ENCODE data around the gene SMAD3.

SMAD3 gene

GRCh38 chr15:67210555-67211168 lies 145.3 kb downstream of the SMAD3 start:
- Mint-ChIP-seq H3K36me3 (ENCODE audit: low read depth) (peaks cover 67% of the 10 kb centered on the region), H3K27me3 (no peaks in the 10 kb centered on the region), H3K27ac (no peak overlapping the region), H3K4me3 (no peak overlapping the region), H3K9me3 (no peaks in the 10 kb centered on the region), H3K4me1 (ENCODE audit: low read depth) (no peaks in the 10 kb centered on the region)
- DNase-seq: no peak

DNA sequence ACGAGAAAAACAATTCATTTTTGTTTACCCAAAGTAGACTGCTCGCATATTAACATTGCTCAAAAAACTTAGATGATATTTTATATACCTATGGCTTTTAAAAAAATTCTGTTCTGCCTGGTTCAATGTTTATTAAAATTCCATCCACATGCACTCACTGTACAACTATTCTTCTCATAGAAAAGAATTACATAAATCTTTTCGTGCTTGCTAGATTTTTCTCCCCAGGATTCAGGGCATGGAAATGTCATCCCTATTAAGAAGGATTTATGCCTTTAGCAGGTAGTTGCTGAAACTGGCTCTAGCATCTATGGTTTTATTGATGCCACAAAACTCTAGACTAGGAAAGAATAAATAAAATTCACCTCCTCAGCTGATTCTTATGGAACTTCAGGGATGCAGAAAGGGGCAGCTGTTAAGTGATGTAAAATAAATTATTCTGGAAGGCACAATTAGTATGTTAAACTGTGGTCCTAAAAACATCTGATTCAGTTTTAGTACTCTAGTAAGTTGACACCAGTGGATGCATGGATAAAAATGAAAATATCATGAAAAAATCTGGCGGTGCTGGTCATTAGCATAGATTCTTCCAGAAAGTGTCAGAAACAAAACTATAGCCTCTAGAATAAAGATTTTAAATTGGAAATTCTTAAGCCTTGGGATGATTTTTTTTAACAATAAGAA lies 147.4 kb downstream of the SMAD3 start:
- Mint-ChIP-seq H3K4me1 (ENCODE audit: low read depth) (no peaks in the 10 kb centered on the region), H3K27ac (no peak overlapping the region), H3K4me3 (no peak overlapping the region), H3K27me3 (no peaks in the 10 kb centered on the region), H3K9me3 (no peaks in the 10 kb centered on the region), H3K36me3 (ENCODE audit: low read depth) (peaks cover 62% of the 10 kb centered on the region)
- no peak for DNase-seq

- Mint-ChIP-seq H3K4me1 (ENCODE audit: low read depth) (peaks cover 10% of the 10 kb centered on the region), H3K4me3 (no peak overlapping the region), H3K27me3 (no peaks in the 10 kb centered on the region), H3K36me3 (ENCODE audit: low read depth) (peaks cover 63% of the 10 kb centered on the region), H3K27ac (no peak overlapping the region), H3K9me3 (no peaks in the 10 kb centered on the region)
- DNase-seq: no peak
These were observed 149.7 kb downstream of the SMAD3 start for GRCh38 chr15:67215102-67215501.

GRCh38 chr15:67216859-67217258 lies 151.5 kb downstream of the SMAD3 start:
- DNase-seq: no peak
- no peak overlapping the region for H3K4me3 Mint-ChIP-seq
- no peaks in the 10 kb centered on the region for H3K9me3 Mint-ChIP-seq
- peaks cover 52% of the 10 kb centered on the region for H3K36me3 Mint-ChIP-seq (ENCODE audit: low read depth)
- no peak overlapping the region for H3K27ac Mint-ChIP-seq
- H3K4me1 Mint-ChIP-seq (ENCODE audit: low read depth): peaks cover 10% of the 10 kb centered on the region
- H3K27me3 Mint-ChIP-seq: no peaks in the 10 kb centered on the region

- peaks cover 10% of the 10 kb centered on the region for H3K4me1 Mint-ChIP-seq (ENCODE audit: low read depth)
- H3K9me3 Mint-ChIP-seq: no peaks in the 10 kb centered on the region
- peaks cover 44% of the 10 kb centered on the region for H3K36me3 Mint-ChIP-seq (ENCODE audit: low read depth)
- no peaks in the 10 kb centered on the region for H3K27me3 Mint-ChIP-seq
- no peak for DNase-seq
- peak overlapping the region; percentile 0 for H3K27ac Mint-ChIP-seq
- no peak overlapping the region for H3K4me3 Mint-ChIP-seq
These were observed 153.0 kb downstream of the SMAD3 start for GRCh38 chr15:67218428-67218827.

- H3K9me3 Mint-ChIP-seq: no peaks in the 10 kb centered on the region
- no peaks in the 10 kb centered on the region for H3K27me3 Mint-ChIP-seq
- H3K4me1 Mint-ChIP-seq (ENCODE audit: low read depth): peaks cover 10% of the 10 kb centered on the region
- no peak for DNase-seq
- peaks cover 41% of the 10 kb centered on the region for H3K36me3 Mint-ChIP-seq (ENCODE audit: low read depth)
- no peak overlapping the region for H3K27ac Mint-ChIP-seq
- H3K4me3 Mint-ChIP-seq: no peak overlapping the region
These were observed 153.9 kb downstream of the SMAD3 start for GRCh38 chr15:67219288-67219687.

DNA sequence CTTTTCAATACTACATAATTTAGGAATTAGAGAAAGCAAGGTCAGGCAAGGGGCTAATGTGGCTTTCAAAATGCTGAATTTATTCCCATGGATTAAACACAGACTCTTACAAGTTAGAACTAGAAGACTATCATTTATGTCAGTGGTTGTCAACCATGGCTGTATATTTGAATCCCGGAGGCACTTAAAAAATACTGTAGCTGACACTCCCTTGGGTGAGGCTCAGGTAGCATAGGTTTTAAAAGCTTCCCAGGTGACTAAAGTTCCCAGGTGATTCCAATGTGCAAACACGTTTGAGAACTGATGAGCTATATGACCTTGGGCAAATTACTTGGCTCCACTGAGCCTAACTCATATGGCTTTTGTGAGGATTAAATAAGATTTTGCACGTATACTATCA lies 159.5 kb downstream of the SMAD3 start:
- Mint-ChIP-seq H3K27ac (no peak overlapping the region), H3K36me3 (ENCODE audit: low read depth) (peaks cover 50% of the 10 kb centered on the region)

DNA sequence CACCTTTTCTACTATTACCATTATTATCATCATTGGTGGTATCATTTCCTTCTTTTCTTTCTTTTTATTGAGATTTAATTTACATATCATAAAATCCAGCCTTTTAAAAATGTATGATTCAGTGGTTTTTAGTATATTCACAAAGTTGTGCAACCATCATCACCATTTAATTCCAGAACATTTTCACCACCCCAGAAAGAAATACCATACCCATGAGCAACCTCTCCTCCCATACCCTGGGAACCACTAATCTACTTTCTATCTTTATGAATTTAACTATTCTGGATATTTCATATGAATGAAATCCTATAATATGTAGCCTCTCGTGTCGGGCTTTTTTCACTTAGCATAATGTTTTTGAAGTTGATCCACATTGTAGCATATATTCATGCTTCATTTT lies 159.9 kb downstream of the SMAD3 start:
- no peaks in the 10 kb centered on the region for H3K9me3 Mint-ChIP-seq
- DNase-seq: no peak

More for the DNA sequence above, 159.5 kb downstream of the SMAD3 start:
- no peaks in the 10 kb centered on the region for H3K27me3 Mint-ChIP-seq
- H3K4me1 Mint-ChIP-seq (ENCODE audit: low read depth): peaks cover 9% of the 10 kb centered on the region
- no peak overlapping the region for H3K4me3 Mint-ChIP-seq
- no peaks in the 10 kb centered on the region for H3K9me3 Mint-ChIP-seq
- no peak for DNase-seq

GRCh38 chr15:67227431-67227830 lies 162.0 kb downstream of the SMAD3 start:
- peaks cover 75% of the 10 kb centered on the region for H3K36me3 Mint-ChIP-seq (ENCODE audit: low read depth)
- peaks cover 9% of the 10 kb centered on the region for H3K4me1 Mint-ChIP-seq (ENCODE audit: low read depth)
- no peaks in the 10 kb centered on the region for H3K9me3 Mint-ChIP-seq
- DNase-seq: no peak
- H3K27ac Mint-ChIP-seq: no peak overlapping the region
- no peak overlapping the region for H3K4me3 Mint-ChIP-seq
- no peaks in the 10 kb centered on the region for H3K27me3 Mint-ChIP-seq

More for the DNA sequence above, 159.9 kb downstream of the SMAD3 start:
- H3K4me3 Mint-ChIP-seq: no peak overlapping the region
- H3K36me3 Mint-ChIP-seq (ENCODE audit: low read depth): peaks cover 54% of the 10 kb centered on the region
- H3K27ac Mint-ChIP-seq: no peak overlapping the region
- no peaks in the 10 kb centered on the region for H3K27me3 Mint-ChIP-seq
- H3K4me1 Mint-ChIP-seq (ENCODE audit: low read depth): peaks cover 9% of the 10 kb centered on the region

DNA sequence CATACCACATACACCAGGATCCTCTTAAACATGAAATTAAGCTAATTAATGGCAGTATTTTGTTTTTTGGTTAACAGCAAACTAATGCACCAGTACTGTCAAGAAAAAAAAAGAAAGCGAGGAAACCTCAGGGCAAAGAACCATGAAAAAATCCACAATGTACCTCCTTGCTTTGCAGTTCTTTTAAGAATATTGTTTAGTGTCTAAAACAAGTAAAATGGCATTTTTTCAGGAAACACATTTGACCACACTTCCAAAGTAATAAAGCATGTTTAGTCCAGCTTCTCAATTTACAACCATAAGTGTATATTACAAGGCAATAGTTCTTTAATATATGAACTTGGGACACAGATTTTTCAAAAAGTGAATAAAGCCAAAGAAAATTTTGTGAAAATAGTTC lies 162.4 kb downstream of the SMAD3 start:
- H3K4me1 Mint-ChIP-seq (ENCODE audit: low read depth): peaks cover 9% of the 10 kb centered on the region
- H3K4me3 Mint-ChIP-seq: no peak overlapping the region
- H3K27me3 Mint-ChIP-seq: no peaks in the 10 kb centered on the region
- H3K36me3 Mint-ChIP-seq (ENCODE audit: low read depth): peaks cover 79% of the 10 kb centered on the region
- H3K27ac Mint-ChIP-seq: no peak overlapping the region
- no peak for DNase-seq
- no peaks in the 10 kb centered on the region for H3K9me3 Mint-ChIP-seq

DNA sequence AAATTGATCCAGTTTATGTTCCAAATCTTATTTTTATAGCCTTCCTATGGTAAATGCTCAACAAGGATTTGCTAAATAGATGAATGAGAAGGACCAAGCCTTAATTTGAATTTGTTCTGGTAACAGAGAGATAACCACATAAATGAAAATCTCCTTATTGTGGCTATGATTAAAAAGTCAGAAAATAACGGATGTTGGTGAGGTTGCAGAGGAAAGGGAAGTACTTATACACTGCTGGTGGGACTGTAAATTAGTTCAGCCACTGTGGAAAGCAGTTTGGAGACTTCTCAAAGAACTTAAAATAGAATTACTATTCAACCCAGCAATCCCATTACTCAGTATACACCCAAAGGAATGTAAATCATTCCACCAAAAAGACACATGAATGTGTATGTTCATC lies 162.9 kb downstream of the SMAD3 start:
- no peak overlapping the region for H3K4me3 Mint-ChIP-seq
- no peaks in the 10 kb centered on the region for H3K9me3 Mint-ChIP-seq
- no peaks in the 10 kb centered on the region for H3K27me3 Mint-ChIP-seq
- H3K4me1 Mint-ChIP-seq (ENCODE audit: low read depth): peaks cover 9% of the 10 kb centered on the region
- DNase-seq: no peak
- H3K36me3 Mint-ChIP-seq (ENCODE audit: low read depth): peaks cover 84% of the 10 kb centered on the region
- no peak overlapping the region for H3K27ac Mint-ChIP-seq

- no peaks in the 10 kb centered on the region for H3K9me3 Mint-ChIP-seq
- no peaks in the 10 kb centered on the region for H3K27me3 Mint-ChIP-seq
- DNase-seq: no peak
- no peak overlapping the region for H3K4me3 Mint-ChIP-seq
- peaks cover 93% of the 10 kb centered on the region for H3K36me3 Mint-ChIP-seq (ENCODE audit: low read depth)
- H3K4me1 Mint-ChIP-seq (ENCODE audit: low read depth): peaks cover 9% of the 10 kb centered on the region
- H3K27ac Mint-ChIP-seq: peak overlapping the region; percentile 49
These were observed 165.1 kb downstream of the SMAD3 start for GRCh38 chr15:67230504-67230903.

DNA sequence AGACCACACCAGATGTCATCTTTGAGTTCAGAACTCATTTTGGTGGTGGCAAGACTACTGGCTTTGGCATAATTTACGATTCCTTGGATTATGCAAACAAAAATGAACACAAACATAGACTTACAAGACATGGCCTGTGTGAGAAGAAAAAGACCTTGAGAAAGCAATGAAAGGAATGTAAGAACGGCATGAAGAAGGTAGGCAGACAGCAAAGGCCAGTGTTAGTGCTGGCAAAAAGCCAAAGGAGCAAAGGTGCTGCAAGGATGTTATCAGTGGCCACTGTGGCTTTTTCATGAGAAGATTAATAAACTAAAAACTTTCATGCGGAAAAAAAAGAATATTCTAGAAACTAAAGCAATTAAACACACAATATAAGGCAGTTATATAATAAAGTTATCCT lies 167.2 kb downstream of the SMAD3 start:
- Mint-ChIP-seq H3K36me3 (ENCODE audit: low read depth) (peaks cover 89% of the 10 kb centered on the region), H3K9me3 (no peaks in the 10 kb centered on the region), H3K27ac (no peak overlapping the region), H3K4me1 (ENCODE audit: low read depth) (peaks cover 12% of the 10 kb centered on the region), H3K4me3 (no peak overlapping the region), H3K27me3 (no peaks in the 10 kb centered on the region)
- no peak for DNase-seq

- Mint-ChIP-seq H3K36me3 (ENCODE audit: low read depth) (peaks cover 44% of the 10 kb centered on the region), H3K27me3 (no peaks in the 10 kb centered on the region), H3K4me3 (peak overlapping the region; percentile 43), H3K4me1 (ENCODE audit: low read depth) (peaks cover 64% of the 10 kb centered on the region), H3K27ac (peak overlapping the region; percentile 91), H3K9me3 (no peaks in the 10 kb centered on the region)
- DNase-seq: no peak
These were observed 175.1 kb downstream of the SMAD3 start for GRCh38 chr15:67240235-67241131.

Measured in activated T-cell treated with anti-CD3 and anti-CD28 coated beads, Interleukin-2, amount 50 U/mL, for 24 hours (primary cell).